ENCODE data around the gene CALR3.

- TF ChIP-seq POLR2AphosphoS5 (IDR thresholded peaks at IDR 0.05; ENCODE audit: low read depth, low read length): no peak
- no peak for TF ChIP-seq POLR2A (IDR thresholded peaks at IDR 0.05; ENCODE audit: low read depth, low read length)
- TF ChIP-seq TAF1 (IDR thresholded peaks at IDR 0.05; ENCODE audit: borderline replicate concordance, low read depth, low read length): no peak
These were observed 43.6 kb downstream of the CALR3 start for GRCh38 chr19:16452325-16452724.
